Motor neuron (in vitro differentiated cells): ENCODE measurements around the gene GEN1. TPM values are rescaled to one million over a fixed set of nuclear protein-coding genes. Genes with fewer than 3 reads are reported as not detected.

Experiments
- ATAC-seq, 8 experiments: fragments of 200-7000 bp; cut with Tn5 transposase; replicated peaks in 6 of 8; 2 replicates each; pipeline ENCODE4 v1.8.0; 2021; ENCODE audit warnings: mild to moderate bottlenecking in 8 of 8, moderate library complexity in 8 of 8
- H3K27ac ChIP-seq, 2 donors: fragments of 250-450 bp; sonication (Bioruptor Pico); 2 replicates each; pipeline ENCODE4 v1.9.0; 2021; ENCODE audit warnings: antibody characterized with exemption in 2 of 2, mild to moderate bottlenecking in 2 of 2, moderate library complexity in 1 of 2
- H3K4me1 ChIP-seq, 2 donors: fragments of 250-450 bp; sonication (Bioruptor Pico); replicated peaks in 1 of 2; 2 replicates each; pipeline ENCODE4 v1.6.1; 2021; ENCODE audit warnings: antibody characterized with exemption in 2 of 2, mild to moderate bottlenecking in 2 of 2, moderate library complexity in 1 of 2
- H3K4me3 ChIP-seq, 5 donors: fragments of 250-450 bp; sonication (Bioruptor Pico); 2 replicates each; pipeline ENCODE4 v1.9.0; 2021; ENCODE audit warnings: antibody characterized with exemption in 5 of 5, mild to moderate bottlenecking in 5 of 5, moderate library complexity in 4 of 5
- WGBS, 10 experiments: fragments of 450-650 bp; shearing (Covaris generic); methylation state at CpG; one replicate each; pipeline ENCODE4 v1.0.0; 2022; 5-methylcytosine and 5-hydroxymethylcytosine counted together
- in situ Hi-C, 9 experiments: fragments of 400-800 bp; cut with MboI; loops; one replicate each; pipeline ENCODE4 v1.15.0; 2021; ENCODE audit warnings: low sequenced_read_pairs in 9 of 9, low pct_unique_long_range_greater_than_20kb in 2 of 9; ENCODE audit not compliant: unreplicated experiment in 9 of 9
- total RNA-seq, 8 experiments: library from RNA; unstranded; fragments of 300-600 nt; gene quantifications; 2 replicates each; pipeline versions ENCODE4 v1.2.3 to v1.2.4, GENCODE V29; 2022

Gene GEN1
- total RNA-seq, 8 experiments from 2014 or later = 1.0 to 15.8 (median 5.9) TPM

DNA sequence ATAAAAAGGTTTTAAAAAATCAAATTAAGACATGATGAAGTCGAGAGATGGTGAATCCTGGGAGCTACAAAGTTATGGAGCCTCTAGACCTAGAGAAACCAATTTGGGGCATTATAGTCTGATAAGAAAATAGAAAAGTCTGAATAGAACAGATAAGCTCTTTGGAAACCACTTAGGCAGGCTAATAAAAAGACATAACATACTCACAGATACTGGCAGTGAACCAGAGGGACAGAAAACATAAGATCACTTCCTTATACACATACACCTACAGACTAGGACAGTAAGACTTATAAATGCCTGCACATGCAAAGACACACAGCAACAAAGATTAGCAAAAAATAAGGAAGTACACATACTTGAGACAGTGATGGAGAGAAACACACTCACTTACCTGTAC lies 20.3 kb upstream of the GEN1 start:
- in situ Hi-C loops = no loop called here
- ATAC-seq = no peak
- 50 to 100% (median 92%) methylated on average over 1 of the region's 1 CpG for WGBS, 10 experiments
- Histone ChIP-seq H3K4me3 (no peak overlapping the region), H3K27ac (no peak overlapping the region), H3K4me1 (no peaks in the 10 kb centered on the region)

DNA sequence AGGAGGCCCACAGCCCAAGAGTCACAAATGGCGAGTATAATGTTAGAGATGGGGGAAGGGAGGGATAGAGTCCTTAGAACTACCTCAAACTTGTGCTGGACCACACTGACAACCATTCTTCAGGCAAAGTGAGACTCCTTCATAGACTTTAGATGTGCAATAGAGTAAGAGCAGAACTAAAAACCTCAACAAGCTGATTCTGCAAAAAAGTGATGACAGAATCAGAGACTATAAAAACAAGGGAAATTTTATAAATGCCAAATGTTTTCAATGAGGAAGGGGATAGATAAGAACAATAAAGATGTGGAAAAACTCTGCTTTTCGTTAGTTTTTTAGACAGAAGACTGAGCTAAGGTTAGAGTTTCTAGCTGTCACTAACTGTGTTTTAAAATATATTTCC lies 18.1 kb upstream of the GEN1 start:
- in situ Hi-C loops = no loop called here
- H3K4me1 ChIP-seq = no peaks in the 10 kb centered on the region
- no peak overlapping the region for H3K27ac ChIP-seq
- WGBS, 10 experiments = 86 to 100% (median 95%) methylated on average over 1 to 2 of the region's 2 CpGs; no CpG with 5 or more reads in 2 of the 10 experiments
- H3K4me3 ChIP-seq = no peak overlapping the region
- ATAC-seq = no peak

DNA sequence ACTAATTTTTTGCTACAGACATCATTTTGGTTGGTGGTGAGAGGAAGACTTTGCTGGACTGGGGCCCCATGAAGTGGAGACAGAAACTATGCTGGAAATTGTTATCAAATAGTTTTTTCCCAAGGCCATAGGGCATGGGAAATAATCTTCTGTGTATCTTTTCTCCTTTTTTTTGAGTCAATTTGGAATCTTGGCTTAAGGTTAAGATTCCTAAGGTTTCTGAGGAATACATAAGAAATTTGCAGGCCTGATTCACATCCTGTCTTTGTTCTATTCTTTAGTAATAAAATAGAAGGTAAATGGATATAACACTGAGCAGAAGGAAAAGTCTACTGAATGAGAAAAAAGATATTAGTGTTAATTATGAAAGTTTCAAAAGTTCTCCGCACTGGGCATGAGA lies 16.9 kb upstream of the GEN1 start:
- 93 to 100% (median 100%) methylated on average over 1 of the region's 1 CpG for WGBS, 10 experiments
- Histone ChIP-seq H3K4me1 (no peaks in the 10 kb centered on the region), H3K4me3 (no peak overlapping the region), H3K27ac (no peak overlapping the region)
- ATAC-seq = no peak
- in situ Hi-C loops = no loop called here

DNA sequence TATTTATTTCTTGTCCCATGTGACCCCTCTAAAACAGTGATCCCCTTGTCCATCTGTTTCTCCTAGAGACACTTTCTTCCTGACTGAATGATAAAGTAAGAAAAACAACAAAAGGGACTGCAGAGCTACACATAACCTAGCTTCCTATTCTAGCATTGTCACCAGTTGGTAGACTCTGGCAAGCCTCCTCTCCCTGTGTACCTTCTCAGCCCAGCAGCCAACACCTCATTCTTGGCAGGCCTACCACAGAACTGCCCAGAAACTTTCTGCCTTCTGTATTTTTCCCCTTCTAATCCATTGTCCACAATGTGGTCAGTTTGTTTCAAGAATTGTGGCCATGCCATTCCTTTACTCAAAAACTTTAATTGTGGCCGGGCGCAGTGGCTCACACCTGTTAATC lies 13.7 kb upstream of the GEN1 start:
- ATAC-seq = no peak
- H3K4me1 ChIP-seq = no peaks in the 10 kb centered on the region
- no peak overlapping the region for H3K27ac ChIP-seq
- H3K4me3 ChIP-seq = no peak overlapping the region
- 100% methylated on average over 1 to 2 of the region's 2 CpGs; no CpG with 5 or more reads in 6 of the 10 experiments for WGBS, 10 experiments
- in situ Hi-C loops = no loop called here

DNA sequence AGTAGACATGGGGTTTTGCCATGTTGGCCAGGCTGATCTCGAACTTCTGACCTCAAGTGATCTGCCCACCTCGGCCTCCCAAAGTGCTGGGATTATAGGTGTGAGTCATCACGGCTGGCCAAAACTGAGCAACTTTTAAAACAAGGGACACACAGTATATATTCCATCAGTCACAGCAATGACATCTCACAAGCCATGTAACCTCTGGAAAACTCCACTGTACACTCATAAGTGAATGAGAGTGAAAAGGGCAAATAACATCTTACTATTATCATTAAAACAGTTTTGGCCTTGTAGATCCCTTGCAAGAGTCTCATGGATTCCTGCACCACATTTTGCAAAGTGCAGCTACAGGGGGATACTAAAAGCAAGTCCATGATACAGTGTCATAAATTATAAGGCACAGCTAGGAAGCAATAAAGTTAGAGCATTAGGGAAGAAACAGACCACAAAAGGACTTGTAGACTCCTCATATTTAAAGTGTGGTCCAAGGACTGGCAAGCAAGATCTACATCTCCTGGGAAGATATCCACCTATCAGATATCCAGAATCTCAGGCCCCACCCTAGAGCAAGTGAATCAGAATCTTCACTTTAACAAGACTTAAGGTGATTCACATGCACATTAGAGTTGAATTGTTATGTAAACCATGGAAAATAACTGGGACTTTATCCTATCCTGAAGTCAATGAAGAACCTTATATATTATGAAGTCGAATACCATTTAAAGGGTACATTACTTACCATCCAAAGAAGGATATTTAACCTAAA lies 6.1 kb upstream of the GEN1 start:
- H3K4me3 ChIP-seq = no peak overlapping the region
- H3K4me1 ChIP-seq = peaks cover 7 to 17% of the 10 kb centered on the region in 2 donors
- ATAC-seq = peak in 2 of 8 experiments; percentile 28 to 58
- WGBS, 10 experiments = 18 to 93% (median 50%) methylated on average over 1 to 4 of the region's 4 CpGs; no CpG with 5 or more reads in 2 of the 10 experiments
- no peak overlapping the region for H3K27ac ChIP-seq
- in situ Hi-C loops = no loop called here

DNA sequence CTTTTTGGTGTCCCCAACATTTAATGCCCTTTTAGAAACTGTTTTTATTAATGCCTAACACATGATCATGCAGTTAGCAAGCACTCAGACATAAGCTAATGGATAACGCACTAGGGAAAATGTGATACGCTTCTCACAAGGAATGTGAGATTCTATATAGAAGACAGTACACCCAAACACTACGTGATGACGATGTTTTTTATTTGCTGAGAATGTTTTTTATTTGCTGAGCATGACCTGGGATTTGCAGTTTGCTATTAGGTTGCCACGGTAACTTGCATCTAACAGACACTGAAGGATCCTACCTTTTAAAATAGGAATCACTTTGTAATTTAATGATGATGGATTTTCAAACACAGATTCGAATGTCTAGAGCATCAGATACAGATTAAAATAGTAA lies 5.2 kb upstream of the GEN1 start:
- in situ Hi-C loops = no loop called here
- no peak overlapping the region for H3K4me3 ChIP-seq
- ATAC-seq = no peak
- H3K4me1 ChIP-seq = peaks cover 7 to 17% of the 10 kb centered on the region in 2 donors
- no peak overlapping the region for H3K27ac ChIP-seq
- WGBS, 10 experiments = 65 to 100% (median 87%) methylated on average over 1 to 6 of the region's 6 CpGs

DNA sequence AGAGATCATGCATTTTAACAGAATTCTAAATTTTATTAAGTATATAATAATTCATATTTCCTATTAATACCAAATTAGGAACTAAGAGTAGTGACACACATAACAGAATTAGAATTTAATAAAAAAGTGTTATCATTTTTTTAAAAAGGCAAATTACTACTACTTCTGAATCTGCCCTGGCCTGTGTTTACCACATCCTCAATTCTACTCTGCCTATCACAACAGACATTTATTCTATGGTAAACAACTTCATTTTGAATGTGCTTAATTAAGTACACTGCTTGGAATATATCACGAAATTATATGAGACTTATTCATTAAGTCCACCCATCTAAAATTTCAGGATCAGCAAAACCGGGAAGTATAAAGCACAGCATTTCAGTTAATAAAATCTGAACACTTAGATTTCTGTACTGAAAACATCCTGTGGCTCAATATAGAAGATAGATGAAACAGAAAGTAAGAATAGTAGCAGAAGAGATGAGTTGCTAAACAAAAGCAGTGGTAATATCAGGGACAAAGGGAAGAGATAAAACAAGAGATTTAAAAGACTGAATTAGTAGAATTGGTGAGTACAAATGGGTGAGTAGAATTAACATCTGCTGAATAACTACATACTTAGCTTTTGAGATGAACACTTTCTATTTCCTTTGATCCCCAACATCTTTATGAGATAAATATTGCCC lies 4.0 kb upstream of the GEN1 start:
- WGBS, 10 experiments = 46 to 100% (median 81%) methylated on average over 1 to 2 of the region's 2 CpGs; no CpG with 5 or more reads in 1 of the 10 experiments
- in situ Hi-C loops = no loop called here
- Histone ChIP-seq H3K4me1 (peaks cover 7 to 20% of the 10 kb centered on the region in 2 donors), H3K27ac (no peak overlapping the region), H3K4me3 (no peak overlapping the region)
- no peak for ATAC-seq

DNA sequence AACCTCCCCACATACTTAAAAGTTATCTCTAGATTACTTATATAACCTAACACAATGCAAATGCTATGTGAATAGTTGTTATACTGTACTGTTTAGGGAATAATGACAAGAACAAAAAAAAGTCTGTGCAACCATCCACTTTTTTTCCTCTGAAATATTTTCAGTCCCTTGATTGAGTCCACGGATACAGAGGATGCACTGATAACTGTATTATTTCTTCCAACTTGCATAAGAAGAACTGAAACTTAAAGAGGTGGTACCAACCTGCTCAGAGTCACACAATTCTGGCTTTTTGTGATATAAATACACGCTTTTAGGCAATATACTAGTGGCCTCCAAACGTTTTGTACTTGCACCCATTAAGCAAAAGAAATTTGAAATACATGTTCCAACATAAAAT lies 1.7 kb upstream of the GEN1 start:
- no peak for ATAC-seq
- peak overlapping the region in 2 of 5 donors; percentile 75 to 79 for H3K4me3 ChIP-seq
- in situ Hi-C loops = no loop called here

DNA sequence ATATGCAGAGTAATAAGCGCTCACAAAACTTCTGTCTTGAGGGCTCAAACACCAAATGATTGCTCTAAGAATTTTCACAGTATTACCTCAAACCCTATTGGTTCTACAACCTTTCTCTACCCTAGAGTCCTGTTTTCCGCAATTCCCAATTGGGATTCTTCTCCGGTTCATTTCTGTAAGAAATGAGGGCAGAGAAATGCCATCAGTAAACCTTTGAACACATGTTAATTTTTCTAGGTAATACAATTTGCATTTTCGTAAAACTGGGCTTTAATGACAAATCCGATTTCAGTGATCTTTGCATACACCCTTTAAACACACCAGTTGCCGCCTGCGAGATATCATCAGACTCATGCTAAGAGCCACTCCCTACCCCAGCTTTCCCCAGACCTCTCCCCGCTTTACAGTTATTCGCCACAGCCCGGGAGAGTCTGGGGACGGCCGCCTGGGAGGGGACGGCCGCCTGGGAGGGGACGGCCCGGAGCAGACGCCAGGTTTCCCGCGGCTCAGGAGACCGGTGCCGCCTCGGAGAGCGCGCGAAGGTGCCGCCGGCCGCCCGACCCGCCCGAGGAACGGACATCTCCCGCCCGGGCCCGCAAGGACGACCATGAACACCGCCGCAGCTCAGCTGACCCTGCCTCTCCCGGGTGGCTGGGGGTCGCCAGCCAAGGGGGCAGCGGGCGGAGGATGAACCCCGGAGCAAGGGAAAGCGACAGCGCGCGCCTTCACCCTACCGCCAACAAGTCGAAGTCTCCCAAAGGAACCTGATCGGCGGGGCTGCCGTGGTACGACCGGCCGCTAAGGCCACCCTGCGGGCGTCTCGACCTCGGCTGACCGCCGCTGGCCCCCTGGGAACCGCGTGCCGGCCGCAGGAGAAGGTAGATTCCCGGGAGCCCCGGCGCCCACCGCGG lies 791 bp upstream of the GEN1 start:
- 0 to 6% (median 0%) methylated on average over 1 to 11 of the region's 70 CpGs for WGBS, 10 experiments
- peak; percentile 59 to 70 (median 65) for ATAC-seq
- in situ Hi-C loops = no loop called here
- H3K27ac ChIP-seq = peak overlapping the region; percentile 98 to 99
- H3K4me1 ChIP-seq = peaks cover 7 to 23% of the 10 kb centered on the region in 2 donors
- peak overlapping the region; percentile 52 to 98 (median 75) for H3K4me3 ChIP-seq

More for the DNA sequence above, 1.7 kb upstream of the GEN1 start:
- 0 to 67% (median 33%) methylated on average over 1 to 3 of the region's 3 CpGs for WGBS, 10 experiments
- Histone ChIP-seq H3K27ac (no peak overlapping the region), H3K4me1 (peaks cover 7 to 25% of the 10 kb centered on the region in 2 donors)

DNA sequence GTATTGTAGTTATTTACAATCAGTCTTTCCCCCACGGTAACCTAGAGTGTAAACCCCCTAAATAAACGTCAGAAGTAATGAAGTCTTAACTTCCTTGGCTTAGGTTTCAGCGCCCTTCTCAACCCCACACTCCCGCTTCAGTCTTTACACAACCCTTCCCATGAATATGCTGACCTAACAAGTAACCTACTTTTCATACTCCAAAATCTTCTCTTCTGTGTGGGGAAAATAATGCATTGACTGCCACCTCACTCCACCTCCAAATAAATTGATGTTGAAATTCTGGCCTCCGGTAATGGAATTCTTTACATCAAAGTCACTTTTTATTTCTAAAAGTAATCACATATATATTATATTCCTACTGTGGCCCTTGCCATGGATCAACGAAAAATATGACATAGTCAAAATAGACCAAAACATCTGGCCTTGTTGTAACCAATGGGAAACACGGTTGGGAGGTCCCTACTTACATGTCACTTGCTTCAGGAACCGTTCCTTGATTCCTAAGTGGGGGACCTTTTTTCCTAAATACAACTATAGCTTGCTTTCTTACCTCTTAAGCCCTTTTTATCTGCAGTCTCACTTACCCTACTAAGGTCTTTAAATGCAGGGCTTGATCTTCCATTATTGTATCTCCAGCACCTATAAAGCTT lies 961 bp downstream of the GEN1 start:
- H3K4me1 ChIP-seq = peaks cover 7 to 16% of the 10 kb centered on the region in 2 donors
- 0 to 16% (median 4%) methylated on average over 3 to 7 of the region's 8 CpGs; no CpG with 5 or more reads in 1 of the 10 experiments for WGBS, 10 experiments
- no peak overlapping the region for H3K27ac ChIP-seq
- H3K4me3 ChIP-seq = peak overlapping the region; percentile 52 to 98 (median 75)
- ATAC-seq = no peak
- in situ Hi-C loops = no loop called here

DNA sequence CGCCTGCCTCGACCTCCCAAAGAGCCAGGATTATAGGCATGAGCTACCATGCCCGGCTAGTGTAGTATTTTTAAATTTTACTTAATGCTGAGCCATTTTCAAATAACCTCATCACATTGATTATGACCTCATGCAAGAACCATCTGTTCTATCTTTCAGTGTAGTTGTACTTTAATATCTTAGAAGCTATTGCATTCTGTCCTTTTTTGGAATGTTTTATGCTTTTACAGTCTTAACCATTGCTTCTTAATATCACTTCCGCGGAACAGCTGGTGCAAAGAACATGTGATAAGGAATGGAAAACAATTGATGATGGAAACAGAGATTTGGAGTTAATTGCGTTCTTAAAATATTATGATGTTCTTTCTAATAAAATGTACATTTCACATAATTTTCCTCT lies 2.7 kb downstream of the GEN1 start:
- peaks cover 7 to 16% of the 10 kb centered on the region in 2 donors for H3K4me1 ChIP-seq
- WGBS, 10 experiments = 61 to 100% (median 95%) methylated on average over 2 to 6 of the region's 6 CpGs
- in situ Hi-C loops = no loop called here
- no peak for ATAC-seq
- no peak overlapping the region for H3K4me3 ChIP-seq
- H3K27ac ChIP-seq = no peak overlapping the region

DNA sequence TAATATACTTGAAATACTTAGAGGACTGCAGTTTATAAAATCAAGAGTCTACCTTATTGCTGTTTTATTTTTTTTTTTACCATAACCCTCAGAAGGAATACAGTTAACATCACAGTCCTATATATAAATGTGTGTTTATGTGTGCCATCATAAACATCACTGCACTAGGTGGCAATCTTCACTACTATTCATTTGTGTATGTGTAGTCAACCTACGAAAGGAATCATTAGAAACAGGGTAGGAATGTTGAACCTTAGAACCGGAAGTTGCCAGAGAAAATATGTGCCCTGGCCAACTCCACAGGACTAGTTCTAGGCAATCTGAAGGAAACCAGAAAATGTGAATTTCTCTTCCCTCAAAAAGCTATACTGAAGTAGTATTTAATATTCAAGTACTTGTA lies 3.4 kb downstream of the GEN1 start:
- no peak overlapping the region for H3K4me3 ChIP-seq
- WGBS, 10 experiments = 14 to 95% (median 88%) methylated on average over 2 of the region's 2 CpGs; no CpG with 5 or more reads in 2 of the 10 experiments
- in situ Hi-C loops = no loop called here
- no peak for ATAC-seq
- H3K27ac ChIP-seq = no peak overlapping the region
- peaks cover 3 to 13% of the 10 kb centered on the region in 2 donors for H3K4me1 ChIP-seq
